Endothelial cell of umbilical vein (primary cell): ENCODE results near the gene FAM131C. TPM values are rescaled to one million over a fixed set of nuclear protein-coding genes. Genes with fewer than 3 reads are reported as not detected.

Experiments used
- BruUV-seq: library from RNA; stranded (reverse); fragments of 400-500 nt; replicated peaks from 2 replicates; lab custom pipeline; 2021; lab: Mats Ljungman, UMichigan
- CTCF ChIA-PET: fragments of 300-600, 350-600 bp; sonication (Branson Sonifier 250); formaldehyde crosslinking; loops from one replicate; lab custom pipeline; 2021; ENCODE audit warnings: antibody characterized with exemption, inconsistent platforms; lab: Charles Lee
- POLR2A ChIA-PET: fragments of 300-600, 350-600 bp; sonication (Branson Sonifier 250); formaldehyde crosslinking; loops from one replicate; lab custom pipeline; 2021; ENCODE audit warnings: antibody characterized with exemption, inconsistent platforms; lab: Charles Lee
- DNase-seq: peaks from one replicate; pipeline ENCODE4 v3.0.0-alpha.2; 2011; ENCODE audit warnings: low read depth, low spot score
- FAIRE-seq: peaks from 2 replicates; lab custom pipeline; 2011; peaks lifted over from hg19 to GRCh38; lab: Jason Lieb, UNC
- H2AFZ ChIP-seq: 2 replicates; pipeline ENCODE4 v1.6.0; 2012; ENCODE audit warnings: low read depth, low read length, control low read depth, inconsistent platforms
- H3K27ac ChIP-seq: 2 replicates; pipeline ENCODE4 v1.5.1; 2011; ENCODE audit warnings: low read depth, mild to moderate bottlenecking, control low read depth, low read length, moderate library complexity; ENCODE audit not compliant: insufficient read depth
- H3K27me3 ChIP-seq, 2 experiments: 2 replicates each; pipeline versions ENCODE4 v1.6.0 to v1.6.1; 2011; ENCODE audit warnings: low read length in 2 of 2, mixed read lengths in 1 of 2; ENCODE audit not compliant: control insufficient read depth in 2 of 2, insufficient read depth in 2 of 2
- H3K36me3 ChIP-seq, 2 experiments: 2 replicates in 1 of 2; 3 replicates in 1 of 2; pipeline ENCODE4 v1.5.1; 2011; ENCODE audit warnings: low read length in 2 of 2, mild to moderate bottlenecking in 1 of 2, moderate library complexity in 1 of 2; ENCODE audit not compliant: control insufficient read depth in 2 of 2, insufficient read depth in 2 of 2; ENCODE audit errors: extremely low read depth in 1 of 2
- H3K4me1 ChIP-seq: 3 replicates; pipeline ENCODE4 v1.5.1; 2011; ENCODE audit warnings: mild to moderate bottlenecking, low read length; ENCODE audit not compliant: control insufficient read depth, insufficient read depth; ENCODE audit errors: extremely low read depth
- H3K4me2 ChIP-seq: 2 replicates; pipeline ENCODE4 v1.6.1; 2011; ENCODE audit warnings: low read length, control low read depth, mixed read lengths; ENCODE audit not compliant: insufficient read depth
- H3K4me3 ChIP-seq, 3 experiments: fragments of 200-600 bp in 1 of 3; sonication (generic), shearing (Covaris generic) in 1 of 3; replicated peaks in 1 of 3; 2 replicates each; pipeline ENCODE4 v1.5.1; 2011 to 2016; ENCODE audit warnings: control low read depth in 3 of 3, low read length in 3 of 3, mild to moderate bottlenecking in 2 of 3, inconsistent platforms in 1 of 3, low read depth in 1 of 3, moderate library complexity in 1 of 3; ENCODE audit not compliant: insufficient read depth in 1 of 3
- H3K79me2 ChIP-seq: 2 replicates; pipeline ENCODE4 v1.6.0; 2012; ENCODE audit warnings: low read length, inconsistent platforms; ENCODE audit not compliant: control insufficient read depth, insufficient read depth
- H3K9ac ChIP-seq: replicated peaks from 2 replicates; pipeline ENCODE3; 2011; ENCODE audit warnings: low read length, control low read depth; ENCODE audit not compliant: insufficient read depth; ENCODE audit errors: extremely low read depth
- H3K9me1 ChIP-seq: replicated peaks from 3 replicates; pipeline ENCODE4 v1.6.0; 2011; ENCODE audit warnings: mild to moderate bottlenecking, low read length; ENCODE audit not compliant: control insufficient read depth, insufficient read depth; ENCODE audit errors: extremely low read depth
- H3K9me3 ChIP-seq: replicated peaks from 2 replicates; pipeline ENCODE4 v1.5.1; 2012; ENCODE audit warnings: low read length, inconsistent platforms; ENCODE audit not compliant: control insufficient read depth, insufficient read depth
- H4K20me1 ChIP-seq: replicated peaks from 2 replicates; pipeline ENCODE3; 2011; ENCODE audit warnings: mild to moderate bottlenecking, low read length; ENCODE audit not compliant: control insufficient read depth, insufficient read depth; ENCODE audit errors: extremely low read depth
- CTCF ChIP-seq, 2 donors: IDR thresholded peaks; 1 replicate in 1 of 2; 2 replicates in 1 of 2; pipeline ENCODE4 v1.5.1; 2011; ENCODE audit warnings: low read length in 2 of 2, mild to moderate bottlenecking in 2 of 2, moderate library complexity in 2 of 2, control low read depth in 1 of 2, inconsistent platforms in 1 of 2, low read depth in 1 of 2; ENCODE audit not compliant: insufficient read depth in 1 of 2; ENCODE audit errors: extremely low read depth in 1 of 2
- EZH2 ChIP-seq: IDR thresholded peaks from 2 replicates; pipeline ENCODE4 v1.6.1; 2012; ENCODE audit warnings: borderline replicate concordance, low read depth, mild to moderate bottlenecking, moderate library complexity, low read length, inconsistent platforms; ENCODE audit not compliant: severe bottlenecking
- FOS ChIP-seq: IDR thresholded peaks from 2 replicates; pipeline ENCODE4 v1.6.1; 2011; ENCODE audit warnings: mild to moderate bottlenecking, low read length, moderate library complexity, borderline replicate concordance; ENCODE audit not compliant: insufficient read depth
- GATA2 ChIP-seq: IDR thresholded peaks from 2 replicates; pipeline ENCODE4 v1.7.0; 2011; ENCODE audit warnings: low read depth, mild to moderate bottlenecking, moderate library complexity, mixed read lengths, low read length; ENCODE audit not compliant: insufficient read length, insufficient read depth
- JUN ChIP-seq: IDR thresholded peaks from 2 replicates; pipeline ENCODE4 v1.6.1; 2011; ENCODE audit warnings: borderline replicate concordance, low read depth; ENCODE audit not compliant: insufficient read length, insufficient read depth
- MYC ChIP-seq: IDR thresholded peaks from one replicate; pipeline ENCODE4 v1.6.1; 2011; ENCODE audit warnings: mild to moderate bottlenecking, low read depth, low read length
- POLR2A ChIP-seq: IDR thresholded peaks from 2 replicates; pipeline ENCODE4 v1.6.1; 2012; ENCODE audit warnings: low read depth, mild to moderate bottlenecking, control low read depth, low read length
- POLR2AphosphoS5 ChIP-seq: IDR thresholded peaks from 2 replicates; pipeline ENCODE4 v1.6.1; 2012; ENCODE audit warnings: low read depth, mild to moderate bottlenecking, control low read depth, low read length, moderate library complexity; ENCODE audit not compliant: insufficient read depth
- dilution Hi-C: fragments of 300-500 bp; cut with MboI; formaldehyde crosslinking; loops from one replicate; pipeline ENCODE4 v1.15.0; 2019; ENCODE audit warnings: low sequenced_read_pairs; ENCODE audit not compliant: extremely low pct_ligation_motif_present
- intact Hi-C: fragments of 100-400 bp; cut with micrococcal nuclease; formaldehyde crosslinking; loops from one replicate; pipeline ENCODE4 v1.10.0; 2022
- polyA plus RNA-seq, 4 experiments: library from polyadenylated mRNA; depleted of rRNA in 3 of 4; stranded (reverse) in 3 of 4; unstranded in 1 of 4; fragments of >200 nt; gene quantifications; 2 replicates each; pipeline versions ENCODE4 v1.2.1 to v1.2.3, GENCODE V29; 2011 to 2012; ENCODE audit warnings: missing spikeins in 1 of 4
- total RNA-seq: library from RNA; stranded (reverse); gene quantifications from 2 replicates; pipeline ENCODE4 v1.2.3, GENCODE V29; 2021
- TF ChIP-seq, protein P1 (sequence below): IDR thresholded peaks from 2 replicates; pipeline ENCODE4 v1.6.1; 2011; ENCODE audit not compliant: insufficient read depth, insufficient read length

FAM131C gene
- total and polyA plus RNA-seq, 2 donors (not counting 3 experiments of a cell fraction or from before 2014, with no cell fraction given): 0.23 TPM; not detected in 1

GRCh38 chr1:16093611-16094010 lies 20.2 kb upstream of the FAM131C start:
- intact Hi-C loops: no loop called here

More at GRCh38 chr1:16093611-16094010, 20.2 kb upstream of the FAM131C start:
- peaks cover 0 to 5% of the 10 kb centered on the region in 2 experiments for H3K27me3 ChIP-seq
- ChIA-PET POLR2A (no interaction called here), CTCF (interaction anchor here (1.6 to 2.1 kb wide), 2 partner anchors 10 to 15 kb away, joined by 10 to 16 read pairs; no protein-coding TSS in a partner anchor)
- dilution Hi-C loops: no loop called here
- DNase-seq: no peak
- no peak overlapping the region for H3K9ac ChIP-seq
- no peak overlapping the region for H3K4me2 ChIP-seq
- no peaks in the 10 kb centered on the region for H3K9me1 ChIP-seq
- TF ChIP-seq MYC (no peak), CTCF (IDR thresholded peaks at IDR 0.05; ENCODE audit: extremely low read depth in 1 of 2, insufficient read depth in 1 of 2, low read depth in 1 of 2, low read length in 2 of 2) (no peak), JUN (no peak), FOS (no peak), POLR2AphosphoS5 (no peak), EZH2 (no peak), GATA2 (no peak), POLR2A (no peak)
- TF ChIP-seq, protein P1, sequence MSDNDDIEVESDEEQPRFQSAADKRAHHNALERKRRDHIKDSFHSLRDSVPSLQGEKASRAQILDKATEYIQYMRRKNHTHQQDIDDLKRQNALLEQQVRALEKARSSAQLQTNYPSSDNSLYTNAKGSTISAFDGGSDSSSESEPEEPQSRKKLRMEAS: no peak
- no peaks in the 10 kb centered on the region for H4K20me1 ChIP-seq
- H3K27ac ChIP-seq: no peak overlapping the region
- no TSS peak for BruUV-seq
- no peak overlapping the region for H2AFZ ChIP-seq
- FAIRE-seq: no peak
- no peaks in the 10 kb centered on the region for H3K36me3 ChIP-seq
- no peaks in the 10 kb centered on the region for H3K79me2 ChIP-seq
- H3K9me3 ChIP-seq: no peaks in the 10 kb centered on the region
- H3K4me3 ChIP-seq: no peak overlapping the region
- no peaks in the 10 kb centered on the region for H3K4me1 ChIP-seq
